ENCODE data around the gene THAP8.
"Not testable (repeated sequence)": the region's sequence is repeated elsewhere in the genome, so short reads cannot be mapped to it uniquely, and the experiment has no call there.

Gene THAP8

GRCh38 chr19:36068810-36069499 is 14.9 kb upstream of the THAP8 start:
- DNase-seq (ENCODE audit: low read depth): not testable (repeated sequence)

- DNase-seq (ENCODE audit: low read depth): no peak
Observed at GRCh38 chr19:36067681-36068080, 13.6 kb upstream of the THAP8 start.

DNA sequence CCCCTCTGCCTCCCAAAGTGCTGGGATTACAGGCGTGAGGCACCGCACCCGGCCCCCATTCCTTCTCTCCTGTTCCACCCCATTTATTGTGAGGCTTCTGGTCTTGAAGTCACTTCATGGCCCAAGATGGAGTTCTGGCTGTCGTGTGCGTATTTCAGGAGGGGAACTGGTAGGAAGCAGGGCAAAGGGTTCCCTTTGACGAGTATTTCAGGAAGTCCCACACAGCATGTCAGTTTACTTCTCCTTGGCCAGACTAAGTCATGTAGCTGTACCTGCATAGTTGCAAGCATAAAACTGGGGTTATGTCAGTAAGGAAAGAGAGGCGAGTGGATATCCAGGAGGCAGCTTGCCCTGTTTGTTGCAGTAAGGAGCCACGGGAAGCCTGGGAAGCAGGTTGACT is 10.7 kb upstream of the THAP8 start:
- DNase-seq (ENCODE audit: low read depth): no peak

DNA sequence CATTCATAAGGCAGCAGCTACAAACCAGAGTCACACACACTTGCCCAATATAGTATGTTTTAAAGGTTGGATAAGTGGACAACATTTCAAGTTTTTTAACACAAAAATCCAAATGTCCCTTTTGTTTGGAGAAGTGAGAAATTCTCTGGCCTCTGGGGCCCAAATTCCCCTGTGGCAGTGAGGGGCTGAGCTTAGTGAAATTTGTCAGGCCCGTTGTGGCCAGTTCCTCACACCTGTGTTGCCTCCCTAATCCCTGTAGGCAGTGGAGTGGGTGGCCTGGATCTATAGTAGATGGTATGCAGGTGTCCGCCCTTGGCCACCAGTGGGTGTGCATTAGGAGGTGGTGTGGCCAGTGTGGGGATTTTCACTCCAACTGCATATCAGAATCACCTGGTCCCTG is 7.3 kb upstream of the THAP8 start:
- no peak for DNase-seq (ENCODE audit: low read depth)

- peak; percentile 44 for DNase-seq (ENCODE audit: low read depth)
Observed at GRCh38 chr19:36060430-36060829, 6.3 kb upstream of the THAP8 start.

DNA sequence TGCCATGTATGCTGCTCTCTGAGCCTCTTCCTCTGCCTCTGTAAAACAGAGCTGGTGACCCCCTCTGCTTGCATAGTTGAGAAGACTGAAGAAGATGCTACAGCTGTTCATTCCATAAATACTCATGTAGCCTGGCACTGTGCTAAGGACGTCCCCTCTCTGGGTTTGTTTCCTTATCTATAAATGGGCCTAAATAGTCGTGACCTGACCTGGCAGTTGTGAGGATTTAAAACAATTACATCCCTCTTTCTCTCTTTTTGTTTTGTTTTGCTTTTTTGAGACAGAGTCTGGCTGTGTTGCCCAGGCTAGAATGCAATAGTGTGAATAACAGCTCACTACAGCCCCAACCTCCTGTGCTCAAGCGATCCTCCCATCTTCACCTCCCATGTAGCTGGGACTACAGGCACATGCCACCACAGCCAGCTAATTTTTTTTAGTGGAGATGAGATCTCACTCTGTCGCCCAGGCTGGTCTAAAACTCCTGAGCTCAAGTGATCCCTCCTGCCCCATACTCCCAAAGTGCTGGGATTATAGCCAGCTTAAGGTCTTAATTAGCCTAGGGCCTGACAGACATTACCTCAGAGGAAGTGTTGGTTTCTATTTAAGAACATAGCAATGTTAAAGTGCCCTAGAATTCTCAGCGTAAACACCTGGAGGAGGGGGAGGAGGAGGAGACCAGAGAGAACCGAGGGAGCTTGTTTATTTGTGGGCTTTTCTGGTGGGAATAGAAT is 5.3 kb upstream of the THAP8 start:
- no peak for DNase-seq (ENCODE audit: low read depth)

DNA sequence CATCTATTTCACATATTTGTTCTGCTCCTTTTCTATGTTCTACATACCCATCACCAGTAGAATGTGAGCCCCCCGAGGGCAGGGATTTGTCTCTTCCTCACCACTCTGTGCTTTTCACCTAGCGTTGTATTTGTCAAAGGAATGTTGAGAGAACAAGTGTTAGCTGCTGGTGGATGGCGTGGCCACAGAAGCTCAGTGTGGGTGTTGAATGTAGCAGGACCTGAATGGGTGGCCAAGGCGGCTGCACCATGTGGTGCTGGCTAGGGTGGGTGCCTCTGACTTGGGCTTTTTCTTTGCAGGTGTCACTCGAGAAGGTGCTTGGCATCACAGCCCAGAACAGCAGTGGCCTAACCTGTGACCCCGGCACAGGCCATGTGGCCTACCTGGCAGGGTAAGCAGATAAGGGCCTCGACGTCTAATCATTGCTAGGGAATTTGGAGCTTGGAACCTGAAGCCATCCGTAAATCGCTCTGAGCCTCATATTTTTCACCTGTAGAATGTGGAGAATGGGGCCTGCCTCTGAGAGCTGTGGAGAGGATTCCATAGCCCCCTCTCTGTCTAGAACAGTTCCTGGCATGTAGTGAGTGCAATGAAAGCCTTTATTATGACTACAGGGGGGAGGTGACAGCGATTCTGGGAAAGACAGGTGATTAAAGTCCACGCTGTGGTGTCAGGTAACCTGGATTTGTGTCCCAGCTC is 4.5 kb upstream of the THAP8 start:
- no peak for DNase-seq (ENCODE audit: low read depth)

DNA sequence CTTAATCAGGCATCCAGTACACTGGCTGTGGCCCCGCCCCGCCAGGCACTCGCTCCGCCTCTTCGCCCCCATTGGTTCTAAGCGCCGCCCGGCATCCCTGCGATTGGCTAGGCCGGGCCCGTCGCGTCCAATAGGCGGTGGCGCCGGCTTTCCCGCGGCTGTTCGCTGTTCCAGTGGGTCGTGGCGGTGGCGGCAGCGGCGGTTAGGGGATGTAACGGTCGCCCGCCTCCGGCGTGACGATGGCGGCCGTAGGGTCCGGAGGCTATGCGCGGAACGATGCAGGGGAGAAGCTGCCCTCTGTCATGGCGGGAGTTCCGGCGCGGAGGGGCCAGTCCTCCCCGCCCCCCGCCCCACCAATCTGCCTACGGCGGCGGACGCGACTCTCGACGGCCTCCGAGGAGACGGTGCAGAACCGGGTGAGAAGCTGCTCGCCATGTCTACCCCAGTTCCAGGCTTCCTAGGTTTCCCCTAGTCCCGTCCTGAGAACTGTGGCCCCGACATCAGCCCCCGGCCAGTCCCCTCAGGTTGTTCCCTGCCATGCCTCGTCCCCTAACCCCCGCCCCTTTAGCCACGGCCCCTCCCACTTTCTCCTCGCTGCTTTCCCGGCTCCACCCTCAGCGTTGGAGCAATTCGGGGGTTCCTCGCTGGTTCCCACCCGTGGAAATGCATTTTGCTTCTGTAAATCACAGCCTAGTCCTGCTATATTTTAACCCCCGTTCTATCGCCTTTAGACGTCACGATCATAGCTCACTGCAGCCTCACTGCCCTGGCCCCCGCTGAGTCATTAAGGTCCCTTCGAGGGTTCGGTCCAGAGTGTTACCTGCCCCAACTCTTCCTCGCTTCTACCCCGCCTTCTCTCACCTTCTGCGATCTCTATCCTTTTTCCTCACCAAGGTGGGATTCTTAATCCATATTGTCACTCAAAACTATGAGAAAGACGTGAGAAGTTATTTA is 925 bp upstream of the THAP8 start, which contains the start of gene WDR62:
WDR62 (plus strand) TSS at position 165 of the 954 bp plus-strand sequence; CDS start at position 240, 75 bp downstream.
- no peak for DNase-seq (ENCODE audit: low read depth)

GRCh38 chr19:36051637-36052036 is 2.4 kb downstream of the THAP8 start:
- DNase-seq (ENCODE audit: low read depth): no peak

DNA sequence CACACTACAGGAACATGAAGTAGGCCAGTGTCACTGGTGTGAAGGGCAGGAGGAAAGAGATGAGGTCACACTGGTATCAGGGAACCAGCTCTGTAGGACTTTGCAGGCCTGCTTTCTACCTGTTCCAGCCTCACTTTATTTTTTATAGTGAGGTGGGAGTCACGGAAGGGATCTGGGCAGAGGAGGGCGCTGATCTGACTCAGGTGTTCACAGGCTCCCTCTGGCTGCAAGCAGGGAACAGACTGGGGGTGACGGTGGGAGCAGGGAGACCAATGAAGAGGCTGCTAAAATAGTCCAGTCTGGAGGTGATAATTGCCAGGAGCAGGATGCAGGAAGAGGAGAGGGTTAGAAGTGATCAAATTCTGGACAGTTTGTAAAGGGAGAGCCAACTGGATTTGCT is 2.8 kb downstream of the THAP8 start:
- DNase-seq (ENCODE audit: low read depth): no peak

DNA sequence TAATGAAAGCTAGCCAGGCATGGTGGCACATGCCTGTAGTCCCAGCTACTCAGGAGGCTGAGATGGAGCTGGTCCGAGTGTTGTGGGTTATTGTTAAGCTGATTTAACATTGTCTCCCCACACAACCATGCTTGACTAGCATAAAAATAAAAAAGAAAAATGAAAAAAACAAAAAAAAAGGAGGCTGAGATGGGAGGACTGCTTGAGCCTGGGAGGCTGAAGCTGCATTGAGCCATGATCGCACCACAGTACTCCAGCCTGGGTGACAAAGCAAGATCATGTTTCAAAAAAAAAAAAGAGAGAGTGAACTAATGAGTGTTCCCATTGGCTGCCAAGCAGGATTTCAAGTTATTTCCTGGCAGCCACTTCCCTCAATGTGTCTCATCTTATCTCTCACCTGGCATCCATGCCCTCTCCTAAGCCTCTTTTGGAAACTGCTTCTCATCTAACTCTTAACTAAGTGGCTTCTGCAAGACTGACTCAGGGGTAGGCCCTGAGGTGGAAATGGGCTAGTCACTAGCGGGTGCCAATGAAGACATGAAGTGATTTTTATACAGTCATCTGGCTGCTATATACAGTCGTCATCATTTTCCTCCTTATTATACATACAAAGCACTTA is 4.9 kb downstream of the THAP8 start:
- no peak for DNase-seq (ENCODE audit: low read depth)

GRCh38 chr19:36047835-36048234 is 6.2 kb downstream of the THAP8 start:
- DNase-seq (ENCODE audit: low read depth): no peak

DNA sequence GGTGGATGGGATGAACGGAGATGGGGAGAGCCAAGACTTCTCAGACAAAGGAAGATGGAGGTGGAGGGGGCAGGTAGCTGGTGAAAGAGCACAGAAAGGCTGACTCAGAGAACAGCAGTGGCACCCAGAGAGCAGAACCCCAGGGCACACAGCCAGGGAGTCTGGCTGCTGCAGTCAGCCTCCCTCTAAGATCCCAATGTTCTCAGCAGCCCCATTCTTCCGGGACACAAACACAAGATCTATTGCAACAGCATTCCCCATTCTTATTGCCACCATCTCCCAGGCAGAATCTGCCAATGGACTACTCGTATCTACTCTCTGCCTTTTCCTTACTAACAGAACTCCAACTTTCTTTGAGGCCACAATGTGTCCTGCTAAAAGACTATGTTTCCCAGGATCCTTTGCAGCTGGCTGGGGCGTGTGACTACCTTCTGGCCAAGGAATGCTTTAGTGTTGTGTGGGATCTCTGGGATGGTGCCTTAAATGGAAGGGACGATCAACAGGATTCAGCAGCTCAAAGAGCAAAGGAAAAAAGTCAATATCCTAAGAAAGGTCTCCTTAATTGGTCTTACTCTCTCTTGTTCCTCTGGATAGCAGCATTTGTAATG is 7.5 kb downstream of the THAP8 start:
- DNase-seq (ENCODE audit: low read depth): peak; percentile 18

GRCh38 chr19:36043952-36044351 is 10.1 kb downstream of the THAP8 start:
- DNase-seq (ENCODE audit: low read depth): no peak

DNA sequence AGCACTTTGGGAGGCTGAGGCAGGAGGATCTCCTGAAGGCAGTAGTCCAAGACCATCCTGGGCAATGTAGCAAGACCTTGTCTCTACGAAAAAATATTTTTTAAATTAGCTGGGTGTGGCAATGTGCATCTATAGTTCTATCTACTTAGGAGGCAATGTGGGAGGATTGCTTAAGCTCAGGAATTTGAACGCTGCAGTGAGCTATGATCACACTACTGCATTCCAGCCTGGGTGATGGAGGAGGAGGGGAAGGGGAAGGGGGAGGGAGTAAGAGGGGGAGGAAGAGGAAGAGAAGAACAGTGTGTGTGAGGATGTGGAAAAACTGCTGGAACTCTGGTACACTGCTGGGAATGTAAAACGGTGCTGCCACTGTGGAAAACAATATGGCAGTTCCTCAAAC is 12.3 kb downstream of the THAP8 start:
- peak; percentile 69 for DNase-seq (ENCODE audit: low read depth)

DNA sequence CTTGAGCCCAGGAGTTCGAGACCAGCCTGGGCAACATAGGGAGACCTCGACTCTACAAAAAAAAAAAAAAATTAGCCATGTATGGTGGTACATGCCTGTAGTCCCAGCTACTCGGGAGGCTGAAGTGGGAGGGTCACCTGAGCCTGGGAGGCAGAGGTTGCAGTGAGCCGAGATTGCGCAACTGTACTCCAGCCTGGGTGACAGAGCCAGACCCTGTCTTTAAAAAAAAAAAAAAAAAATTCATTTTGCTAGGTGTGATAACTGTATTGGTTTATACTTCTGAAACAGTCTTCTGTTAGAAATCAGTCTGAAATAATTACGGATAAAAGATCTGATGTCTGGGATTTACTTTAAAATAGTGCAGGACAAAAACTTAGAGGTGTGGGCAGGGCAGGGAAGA is 13.0 kb downstream of the THAP8 start:
- not testable (repeated sequence) for DNase-seq (ENCODE audit: low read depth)

GRCh38 chr19:36040495-36040894 is 13.6 kb downstream of the THAP8 start:
- no peak for DNase-seq (ENCODE audit: low read depth)

DNA sequence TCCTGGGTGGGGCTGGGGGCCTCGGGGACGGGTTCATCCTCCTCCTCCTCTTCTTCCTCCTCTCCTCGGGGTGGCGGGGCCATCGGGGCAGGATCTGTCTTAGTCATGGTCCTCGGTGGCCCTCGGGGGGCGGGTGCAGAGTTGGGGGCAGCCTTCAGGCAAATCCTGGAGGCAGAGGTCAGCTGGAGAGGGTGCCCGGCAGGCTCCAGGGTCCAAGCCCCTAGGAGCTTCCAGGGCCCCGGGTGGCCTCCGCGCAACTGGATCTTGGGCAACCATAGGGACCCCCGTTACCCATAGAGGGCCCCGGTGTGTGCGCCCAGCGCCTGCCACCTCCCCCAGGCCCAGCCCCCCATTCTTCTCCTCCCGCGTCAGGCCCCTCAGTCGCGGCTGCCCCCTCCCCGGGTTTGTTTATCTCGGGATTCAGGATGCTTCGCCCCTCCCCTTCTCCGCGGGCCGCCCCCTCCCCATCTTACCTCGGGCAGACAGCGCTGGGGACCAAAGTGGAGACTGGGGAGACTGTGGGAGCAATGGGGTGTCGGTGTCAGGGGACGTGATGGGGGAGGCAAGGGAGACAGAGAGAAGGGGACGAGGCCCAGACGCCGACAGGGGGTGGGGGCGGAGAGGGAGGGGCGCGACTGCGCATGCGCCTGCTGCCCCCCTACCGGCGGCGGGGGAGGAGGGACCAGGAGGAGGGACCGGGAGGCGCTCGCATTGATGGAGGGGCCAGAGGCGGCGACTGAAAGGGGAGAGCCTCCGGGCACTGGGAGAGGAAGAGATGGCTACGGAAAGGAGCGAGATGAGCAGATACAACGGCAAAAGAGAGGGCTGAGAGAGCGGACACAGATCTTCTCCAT is 21.6 kb downstream of the THAP8 start, which contains the start of gene CLIP3:
CLIP3 (minus strand) TSS at position 623 of the 854 bp plus-strand sequence; CDS start at position 107, 516 bp downstream.
- DNase-seq (ENCODE audit: low read depth): peak; percentile 51

GRCh38 chr19:36031308-36031707 is 22.8 kb downstream of the THAP8 start:
- no peak for DNase-seq (ENCODE audit: low read depth)
